Cardiac fibroblast (primary cell): ENCODE data around the gene USB1.

ENCODE experiments used
- DNase-seq, 2 donors: peaks; one replicate each; pipeline versions ENCODE4 v3.0.0 to v3.0.0-alpha.2; 2010; ENCODE audit warnings: low read depth in 2 of 2
- H3K4me3 ChIP-seq, 2 donors: replicated peaks in 1 of 2; 1 replicate in 1 of 2; 2 replicates in 1 of 2; pipeline ENCODE4 v1.5.1; 2011; ENCODE audit warnings: low read depth in 2 of 2, low read length in 2 of 2, mild to moderate bottlenecking in 2 of 2, moderate library complexity in 1 of 2
- TF ChIP-seq, protein P1 (sequence below): IDR thresholded peaks from one replicate; pipeline ENCODE4 v1.5.1; 2011; ENCODE audit warnings: low read depth, mild to moderate bottlenecking, low read length, inconsistent platforms

The USB1 gene

DNA sequence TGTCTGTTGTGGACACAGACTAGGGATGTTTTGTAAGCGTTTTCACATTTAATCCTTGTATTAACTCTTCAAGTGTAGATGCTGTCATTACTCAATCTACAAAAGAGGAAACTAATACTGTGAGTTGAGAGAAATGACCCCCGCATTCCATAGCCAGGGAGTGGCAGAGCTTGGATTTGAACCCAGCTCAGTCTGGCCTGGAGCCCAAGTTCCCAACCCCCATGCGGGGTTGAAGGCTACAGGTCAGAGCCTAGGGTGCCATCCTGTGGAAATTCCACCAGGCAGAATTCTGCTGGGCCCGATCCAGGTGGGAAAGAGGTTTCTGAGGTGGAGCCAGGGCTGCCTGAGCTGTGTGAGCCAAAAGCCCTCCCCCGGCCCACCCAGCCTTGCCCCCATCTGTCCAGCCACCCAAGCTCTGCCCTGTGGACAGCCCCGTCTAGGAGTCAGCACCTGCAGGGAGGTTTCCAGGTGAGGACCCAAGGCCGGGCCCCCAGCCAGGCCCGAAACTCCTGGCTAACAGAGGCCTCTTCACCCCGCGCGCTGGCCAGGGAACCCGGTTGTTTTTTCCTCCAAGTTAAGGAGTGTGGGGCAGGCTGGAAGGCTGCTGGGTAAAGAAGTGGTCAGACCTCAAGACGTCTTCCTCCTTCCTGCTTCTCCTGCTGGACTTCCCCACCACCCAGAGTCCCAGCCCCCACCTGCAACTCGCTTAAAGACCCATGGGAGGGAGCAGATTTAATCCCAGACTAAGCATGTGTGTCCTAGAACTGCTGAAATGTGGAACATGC is 30.0 kb downstream of the USB1 start:
- TF ChIP-seq, protein P1, sequence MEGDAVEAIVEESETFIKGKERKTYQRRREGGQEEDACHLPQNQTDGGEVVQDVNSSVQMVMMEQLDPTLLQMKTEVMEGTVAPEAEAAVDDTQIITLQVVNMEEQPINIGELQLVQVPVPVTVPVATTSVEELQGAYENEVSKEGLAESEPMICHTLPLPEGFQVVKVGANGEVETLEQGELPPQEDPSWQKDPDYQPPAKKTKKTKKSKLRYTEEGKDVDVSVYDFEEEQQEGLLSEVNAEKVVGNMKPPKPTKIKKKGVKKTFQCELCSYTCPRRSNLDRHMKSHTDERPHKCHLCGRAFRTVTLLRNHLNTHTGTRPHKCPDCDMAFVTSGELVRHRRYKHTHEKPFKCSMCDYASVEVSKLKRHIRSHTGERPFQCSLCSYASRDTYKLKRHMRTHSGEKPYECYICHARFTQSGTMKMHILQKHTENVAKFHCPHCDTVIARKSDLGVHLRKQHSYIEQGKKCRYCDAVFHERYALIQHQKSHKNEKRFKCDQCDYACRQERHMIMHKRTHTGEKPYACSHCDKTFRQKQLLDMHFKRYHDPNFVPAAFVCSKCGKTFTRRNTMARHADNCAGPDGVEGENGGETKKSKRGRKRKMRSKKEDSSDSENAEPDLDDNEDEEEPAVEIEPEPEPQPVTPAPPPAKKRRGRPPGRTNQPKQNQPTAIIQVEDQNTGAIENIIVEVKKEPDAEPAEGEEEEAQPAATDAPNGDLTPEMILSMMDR, result no peak
- no peak for DNase-seq

DNA sequence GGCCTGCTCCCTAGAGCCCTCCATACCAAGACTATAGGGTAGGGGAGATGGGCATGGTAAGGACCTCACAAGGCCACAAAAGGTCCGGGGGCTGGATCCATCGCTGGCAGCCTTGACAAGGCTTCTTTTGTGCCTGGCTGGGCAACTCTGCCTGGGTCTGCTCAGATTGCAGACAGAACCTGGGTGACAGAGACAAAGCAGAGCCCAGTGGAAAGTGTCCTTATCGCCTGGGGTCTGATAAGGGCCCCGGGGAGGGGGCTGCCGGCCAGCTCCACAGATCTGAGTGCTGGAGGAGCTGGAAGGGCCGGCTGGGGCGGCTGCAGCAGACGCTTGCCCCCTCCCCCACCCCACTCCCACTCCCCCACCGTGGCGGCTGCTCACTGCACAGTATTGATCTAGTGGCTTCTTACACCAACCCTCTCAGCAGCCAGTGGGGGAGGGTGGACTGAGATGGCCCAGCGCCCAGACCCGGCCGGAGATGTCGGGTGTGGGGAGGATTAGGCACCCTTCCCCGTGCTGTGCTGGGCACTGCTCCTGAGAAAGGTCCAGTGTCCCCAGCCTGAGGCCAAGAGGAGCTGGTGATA is 31.6 kb downstream of the USB1 start:
- TF ChIP-seq, protein P1, result no peak
- DNase-seq, result peak in 1 of 2 donors; percentile 48

More for the DNA sequence above, 30.0 kb downstream of the USB1 start:
- no peak overlapping the region for H3K4me3 ChIP-seq

DNA sequence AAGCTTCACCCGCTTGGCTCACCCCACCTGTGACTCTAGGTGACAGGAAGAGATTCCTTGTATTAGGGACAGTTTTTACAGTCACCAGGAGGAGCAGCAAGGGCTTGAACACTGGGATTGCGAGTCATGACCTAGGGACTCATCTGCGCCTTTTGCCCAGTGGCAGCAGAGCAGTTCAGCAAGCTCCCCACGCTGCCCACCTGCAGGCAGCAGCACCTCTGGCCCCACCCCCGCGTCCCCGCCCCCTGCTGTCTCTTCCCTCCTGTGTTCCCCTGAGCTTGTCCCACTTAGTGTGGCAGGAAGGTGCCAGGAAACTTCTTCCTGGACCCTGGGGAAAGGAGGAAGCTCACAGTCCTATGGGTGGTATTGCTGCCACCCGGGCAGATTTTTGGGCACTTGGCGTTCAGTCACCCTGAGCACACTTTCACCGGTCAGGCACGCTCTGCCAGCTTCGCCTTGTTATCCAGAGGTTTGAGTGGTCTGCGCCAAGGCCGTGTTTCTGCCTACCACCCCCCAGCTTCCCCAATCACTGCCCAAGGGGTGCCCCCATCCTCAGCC is 33.0 kb downstream of the USB1 start:
- no peak overlapping the region for H3K4me3 ChIP-seq
- no peak for DNase-seq
- TF ChIP-seq, protein P1, result no peak

More for the DNA sequence above, 31.6 kb downstream of the USB1 start:
- no peak overlapping the region for H3K4me3 ChIP-seq

DNA sequence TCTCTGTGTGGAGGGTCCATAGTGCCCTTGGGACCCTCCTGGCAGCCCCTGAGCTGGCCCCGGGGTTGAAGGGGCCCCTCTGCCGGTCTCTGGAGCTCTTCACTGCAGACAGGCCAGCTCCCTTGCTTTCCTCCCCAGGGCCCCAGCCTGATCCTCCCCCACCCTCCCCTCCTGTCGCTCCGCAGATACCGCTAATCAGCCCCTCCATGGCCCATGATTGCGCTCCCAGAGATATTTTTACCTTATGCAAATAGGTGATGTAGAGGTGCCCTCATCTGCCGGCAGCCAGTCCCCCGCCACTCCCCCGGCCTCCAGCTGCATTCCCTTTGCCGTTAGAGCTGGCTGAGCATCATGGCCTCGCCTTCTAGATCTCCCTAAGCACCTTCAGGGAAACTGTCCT is 33.6 kb downstream of the USB1 start:
- no peak overlapping the region for H3K4me3 ChIP-seq
- TF ChIP-seq, protein P1, result no peak

DNA sequence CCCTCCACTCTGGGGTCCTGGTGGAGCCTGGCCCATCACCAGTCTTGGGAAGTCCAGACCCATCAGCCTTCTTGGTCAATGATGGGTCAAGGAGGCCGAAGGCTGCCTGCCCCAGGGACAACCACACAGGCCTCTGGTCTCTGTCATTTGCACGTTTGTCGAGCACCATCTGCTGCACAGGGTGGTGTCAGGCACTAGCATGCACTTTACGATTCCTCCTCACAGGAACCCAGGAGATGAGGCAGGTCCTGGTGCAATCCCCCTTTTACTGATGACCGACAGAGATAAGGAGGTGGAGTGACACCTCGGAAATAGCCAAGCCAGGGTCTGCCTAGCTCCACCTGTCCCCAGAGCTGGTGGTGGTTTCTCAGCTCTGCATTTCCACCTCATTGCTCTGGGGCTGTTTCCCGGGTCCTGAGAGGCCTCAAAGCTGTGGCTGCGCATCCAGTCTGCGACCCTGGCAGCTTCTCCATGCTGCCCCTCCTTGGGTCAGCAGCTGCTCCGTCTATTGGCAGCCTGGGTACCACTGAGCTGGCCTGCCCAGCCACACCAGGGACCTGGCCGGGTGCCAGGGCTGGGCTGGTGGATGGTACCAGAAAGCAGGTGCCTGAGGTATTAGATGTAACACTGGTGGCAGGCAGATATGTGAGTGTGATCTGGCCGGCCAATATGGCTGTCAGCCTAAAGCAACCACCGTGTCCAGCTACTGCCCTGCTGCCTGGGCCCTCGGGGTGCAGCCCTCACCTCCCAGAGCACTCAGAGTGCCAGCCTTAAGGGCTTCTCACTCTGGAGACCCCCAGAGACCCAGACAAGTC is 34.4 kb downstream of the USB1 start:
- no peak for DNase-seq
- TF ChIP-seq, protein P1, result no peak
- no peak overlapping the region for H3K4me3 ChIP-seq

More for the DNA sequence above, 33.6 kb downstream of the USB1 start:
- no peak for DNase-seq

DNA sequence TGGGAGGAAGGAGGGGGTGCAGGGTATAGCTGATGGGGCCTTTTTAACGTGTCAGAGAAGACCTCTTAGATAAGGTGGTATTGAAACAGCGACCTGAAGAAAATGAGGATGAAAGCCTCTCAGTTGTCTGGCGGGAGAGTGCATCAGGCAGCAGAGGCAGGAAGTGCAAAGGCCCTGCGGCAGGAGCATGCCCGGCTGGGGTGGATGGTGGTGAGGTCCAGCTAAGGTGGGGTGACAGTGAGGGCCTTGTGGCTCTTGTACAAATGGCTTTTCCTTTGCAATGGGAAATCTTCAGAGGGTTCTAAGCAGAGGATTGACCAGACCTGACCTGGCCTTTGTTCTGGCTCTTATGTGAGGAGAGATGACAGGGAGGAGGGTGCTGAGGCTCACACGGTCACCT is 35.7 kb downstream of the USB1 start:
- no peak for DNase-seq
- TF ChIP-seq, protein P1, result no peak

More for the DNA sequence above, 35.7 kb downstream of the USB1 start:
- H3K4me3 ChIP-seq, result no peak overlapping the region
